ENCODE data around the gene BMERB1.
"Not testable (repeated sequence)": the region's sequence is repeated elsewhere in the genome, so short reads cannot be mapped to it uniquely, and the experiment has no call there.

Gene BMERB1

DNA sequence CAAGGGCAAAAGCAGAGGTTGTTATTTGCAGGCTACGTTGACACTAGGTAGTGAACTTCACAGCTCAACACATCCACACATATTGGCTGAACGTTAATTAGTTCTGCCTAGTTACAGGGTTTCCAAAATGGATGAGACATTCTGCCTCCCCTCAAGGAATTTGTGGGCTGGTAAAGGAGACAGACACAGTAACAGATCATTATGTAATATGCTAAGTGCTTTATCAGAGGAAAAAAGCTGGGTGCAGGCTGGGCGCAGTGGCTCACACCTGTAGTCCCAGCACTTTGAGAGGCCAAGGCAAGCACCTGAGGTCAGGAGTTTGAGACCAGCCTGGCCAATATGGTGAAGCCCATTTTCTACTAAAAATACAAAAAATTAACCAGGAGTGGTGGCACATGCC is 26.2 kb downstream of the BMERB1 start:
- TF ChIP-seq, protein P1, sequence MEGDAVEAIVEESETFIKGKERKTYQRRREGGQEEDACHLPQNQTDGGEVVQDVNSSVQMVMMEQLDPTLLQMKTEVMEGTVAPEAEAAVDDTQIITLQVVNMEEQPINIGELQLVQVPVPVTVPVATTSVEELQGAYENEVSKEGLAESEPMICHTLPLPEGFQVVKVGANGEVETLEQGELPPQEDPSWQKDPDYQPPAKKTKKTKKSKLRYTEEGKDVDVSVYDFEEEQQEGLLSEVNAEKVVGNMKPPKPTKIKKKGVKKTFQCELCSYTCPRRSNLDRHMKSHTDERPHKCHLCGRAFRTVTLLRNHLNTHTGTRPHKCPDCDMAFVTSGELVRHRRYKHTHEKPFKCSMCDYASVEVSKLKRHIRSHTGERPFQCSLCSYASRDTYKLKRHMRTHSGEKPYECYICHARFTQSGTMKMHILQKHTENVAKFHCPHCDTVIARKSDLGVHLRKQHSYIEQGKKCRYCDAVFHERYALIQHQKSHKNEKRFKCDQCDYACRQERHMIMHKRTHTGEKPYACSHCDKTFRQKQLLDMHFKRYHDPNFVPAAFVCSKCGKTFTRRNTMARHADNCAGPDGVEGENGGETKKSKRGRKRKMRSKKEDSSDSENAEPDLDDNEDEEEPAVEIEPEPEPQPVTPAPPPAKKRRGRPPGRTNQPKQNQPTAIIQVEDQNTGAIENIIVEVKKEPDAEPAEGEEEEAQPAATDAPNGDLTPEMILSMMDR (IDR thresholded peaks at IDR 0.05; ENCODE audit: insufficient read depth, low read depth, low read length, missing control alignments) = no peak
- no peak for DNase-seq (ENCODE audit: low read depth)
- no peak overlapping the region for H3K4me3 ChIP-seq (ENCODE audit: low read length)

DNA sequence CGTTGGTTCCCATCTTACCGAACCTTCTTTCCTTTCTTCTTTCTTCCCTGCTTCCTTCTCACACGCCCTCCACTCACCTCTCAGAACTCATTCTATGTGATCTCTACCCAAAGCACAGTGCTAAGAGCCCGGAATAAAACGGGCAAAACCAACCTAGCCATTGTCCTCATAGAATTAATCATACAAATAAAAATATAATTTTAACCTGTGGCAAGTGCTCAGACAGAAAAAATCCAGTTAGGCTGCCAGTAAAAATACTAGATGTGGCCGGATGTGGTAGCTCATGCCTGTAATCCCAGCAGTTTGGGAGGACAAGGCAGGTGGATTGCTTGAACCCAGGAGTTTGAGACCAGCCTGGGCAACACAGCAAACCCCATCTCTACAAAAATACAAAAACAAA is 27.0 kb downstream of the BMERB1 start:
- TF ChIP-seq, protein P1 (IDR thresholded peaks at IDR 0.05; ENCODE audit: insufficient read depth, low read depth, low read length, missing control alignments) = no peak

DNA sequence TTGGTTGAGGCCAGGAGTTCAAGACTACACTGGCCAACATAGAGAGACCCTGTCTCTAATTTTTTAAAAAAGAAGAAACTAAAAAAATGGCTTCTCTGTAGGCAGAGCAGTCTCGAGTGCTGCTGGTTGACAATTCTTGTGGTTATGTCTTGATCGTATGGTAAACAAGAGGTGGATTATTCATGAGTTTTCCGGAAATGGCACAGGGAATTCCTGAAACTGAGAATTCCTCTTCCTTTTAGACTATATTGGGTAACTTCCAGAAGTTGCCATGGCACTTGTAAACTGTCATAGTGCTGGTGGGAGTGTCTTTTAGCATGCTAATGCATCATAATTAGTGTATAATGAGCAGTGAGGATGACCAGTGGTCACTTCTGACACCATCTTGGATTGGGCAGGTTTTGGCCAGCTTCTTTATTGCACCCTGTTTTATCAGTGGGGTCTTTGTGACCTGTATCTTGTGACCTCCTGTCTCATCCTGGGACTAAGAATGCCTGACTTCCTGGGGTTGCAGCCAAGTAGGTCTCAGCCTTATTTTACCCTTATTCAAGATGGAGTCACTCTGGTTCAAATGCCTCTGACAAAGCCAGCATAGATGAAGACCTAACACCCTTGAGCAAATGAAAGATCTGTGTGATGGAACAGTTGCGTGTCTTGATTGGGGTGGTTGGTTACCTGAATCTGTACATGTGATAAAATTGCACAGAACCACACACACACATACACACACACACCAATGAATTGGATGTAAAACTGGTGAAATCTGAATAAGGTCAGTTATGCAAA is 30.2 kb downstream of the BMERB1 start:
- TF ChIP-seq, protein P1 (IDR thresholded peaks at IDR 0.05; ENCODE audit: insufficient read depth, low read depth, low read length, missing control alignments) = no peak
- peak; percentile 7 for DNase-seq (ENCODE audit: low read depth)
- no peak overlapping the region for H3K4me3 ChIP-seq (ENCODE audit: low read length)

More for the DNA sequence above, 27.0 kb downstream of the BMERB1 start:
- H3K4me3 ChIP-seq (ENCODE audit: low read length) = no peak overlapping the region
- DNase-seq (ENCODE audit: low read depth) = no peak

DNA sequence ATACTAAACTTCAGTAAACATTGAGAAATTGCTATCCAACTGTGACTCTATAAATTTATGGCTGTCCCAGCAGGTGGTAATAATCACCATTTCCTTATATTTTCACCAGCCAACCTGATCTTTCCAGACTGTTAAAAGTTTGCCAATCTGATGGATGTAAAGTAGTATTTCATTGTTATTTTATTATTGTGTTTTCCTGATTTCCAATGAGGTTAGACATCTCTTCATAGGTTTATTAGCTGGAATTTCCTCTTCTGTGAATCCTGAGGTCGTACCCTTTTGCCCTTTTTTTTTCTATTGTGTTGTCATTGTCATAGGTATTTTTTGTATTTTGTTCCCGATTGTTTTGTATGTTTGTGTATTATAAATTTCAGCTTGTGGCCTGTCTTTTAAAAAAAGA is 31.7 kb downstream of the BMERB1 start:
- TF ChIP-seq, protein P1 (IDR thresholded peaks at IDR 0.05; ENCODE audit: insufficient read depth, low read depth, low read length, missing control alignments) = no peak
- DNase-seq (ENCODE audit: low read depth) = no peak
- no peak overlapping the region for H3K4me3 ChIP-seq (ENCODE audit: low read length)

DNA sequence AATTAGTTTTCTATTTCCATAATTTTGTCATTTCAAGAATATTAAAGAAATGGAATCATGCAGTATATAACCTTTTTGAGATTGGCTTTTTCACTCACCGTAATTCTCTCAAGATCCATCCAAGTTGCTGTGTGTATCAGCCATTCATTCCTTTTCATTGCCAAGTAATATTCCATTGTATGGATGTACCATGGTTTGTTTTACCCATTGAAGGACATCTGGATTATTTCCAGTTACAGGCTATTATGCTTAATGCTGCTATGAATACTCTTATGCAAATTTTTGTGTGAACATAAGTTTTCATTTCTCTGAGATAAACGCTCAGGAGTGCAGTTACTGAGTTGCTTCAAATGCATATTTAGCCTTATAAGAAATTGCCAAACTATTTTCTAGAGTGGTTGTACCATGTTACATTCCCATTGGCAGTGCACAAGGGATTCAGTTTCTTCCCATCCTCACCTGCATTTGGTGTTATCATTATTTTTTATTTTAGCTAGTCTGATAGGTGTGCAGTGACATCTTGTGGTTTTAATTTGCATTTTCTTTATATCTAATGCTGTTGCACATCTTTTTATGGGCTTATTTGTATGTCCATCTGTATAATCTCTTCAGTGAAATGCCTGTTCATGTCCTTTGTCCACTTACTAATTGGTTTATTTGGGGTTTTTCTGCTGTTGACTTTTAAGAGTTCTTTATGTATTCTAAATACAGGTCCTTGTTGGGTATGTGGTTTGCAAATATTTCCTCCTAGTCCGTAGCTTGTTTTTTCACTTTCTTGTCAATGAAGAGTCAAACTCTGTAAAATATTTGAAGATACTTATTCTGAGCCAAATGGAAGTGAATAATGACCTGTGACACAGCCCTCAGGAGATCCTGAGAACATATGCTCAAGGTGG is 32.7 kb downstream of the BMERB1 start:
- H3K4me3 ChIP-seq (ENCODE audit: low read length) = no peak overlapping the region
- TF ChIP-seq, protein P1 (IDR thresholded peaks at IDR 0.05; ENCODE audit: insufficient read depth, low read depth, low read length, missing control alignments) = peak; percentile 39
- peak; percentile 46 for DNase-seq (ENCODE audit: low read depth)

DNA sequence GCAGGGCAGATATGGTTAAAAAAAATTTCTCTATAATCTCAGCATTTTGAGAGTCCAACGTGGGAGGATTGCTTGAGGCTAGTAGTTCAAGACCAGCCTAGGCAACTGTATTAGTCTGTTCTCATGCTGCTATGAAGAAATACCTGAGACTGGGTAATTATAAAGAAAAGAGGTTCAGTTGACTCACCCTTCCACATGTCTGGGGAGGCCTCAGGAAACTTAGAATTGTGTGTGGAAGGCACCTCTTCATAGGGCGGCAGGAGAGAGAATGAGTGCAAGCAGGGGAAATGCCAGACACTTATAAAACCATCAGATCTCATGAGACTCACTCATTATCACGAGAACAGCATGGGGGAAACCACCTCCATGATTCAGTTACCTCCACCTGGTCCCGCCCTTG is 42.6 kb downstream of the BMERB1 start:
- not testable (repeated sequence) for DNase-seq (ENCODE audit: low read depth); H3K4me3 ChIP-seq (ENCODE audit: low read length)

DNA sequence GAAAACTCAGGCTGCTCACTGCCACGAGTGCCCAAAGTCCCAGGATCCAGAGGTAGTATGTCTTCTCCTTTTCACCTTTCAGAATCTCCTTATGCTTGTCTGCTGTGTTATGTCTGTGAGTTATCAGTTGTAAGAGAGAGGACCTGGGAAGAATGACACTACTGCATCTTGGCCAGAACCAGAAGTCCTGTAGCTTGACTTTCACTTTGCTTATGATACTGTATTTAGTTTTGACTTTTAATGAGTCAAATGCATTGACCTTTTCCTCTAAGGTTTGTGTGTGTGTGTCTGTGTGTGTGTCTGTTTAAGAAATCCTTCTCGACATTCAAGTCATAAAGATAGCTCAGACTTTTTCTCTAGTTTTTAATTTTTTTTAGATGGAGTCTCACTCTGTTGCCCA is 43.4 kb downstream of the BMERB1 start:
- DNase-seq (ENCODE audit: low read depth) = no peak
- H3K4me3 ChIP-seq (ENCODE audit: low read length) = no peak overlapping the region
- TF ChIP-seq, protein P1 (IDR thresholded peaks at IDR 0.05; ENCODE audit: insufficient read depth, low read depth, low read length, missing control alignments) = no peak
